K562 (cell line): ENCODE data around the gene PSRC1. TPM values are rescaled to one million over a fixed set of nuclear protein-coding genes. Genes with fewer than 3 reads are reported as not detected.

Source experiments
- ATAC-seq: fragments of 200-7000 bp; cut with Tn5 transposase; 3 replicates; pipeline ENCODE4 v1.9.1; 2020; ENCODE audit warnings: moderate library complexity
- BruUV-seq: library from RNA; stranded (reverse); fragments of 400-500 nt; replicated peaks from 2 replicates; lab custom pipeline; 2021; lab: Mats Ljungman, UMichigan
- CTCF ChIA-PET: fragments of 300-600 bp; formaldehyde crosslinking; extraction: SDS; loops from one replicate; lab custom pipeline; 2021; ENCODE audit warnings: low intra/inter-chr PET ratio; lab: Yijun Ruan, JAX
- POLR2A ChIA-PET: fragments of 300-600, 350-650 bp; sonication (Branson Sonifier 250); formaldehyde crosslinking; extraction: SDS; loops from one replicate; lab custom pipeline; 2021; ENCODE audit warnings: antibody characterized with exemption, inconsistent platforms; lab: Yijun Ruan, JAX
- DNase-seq, 4 experiments: peaks; one replicate each; pipeline versions ENCODE4 v3.0.0 to v3.0.0-alpha.2; 2011 to 2018; ENCODE audit warnings: low spot score in 3 of 4, mixed read lengths in 3 of 4; ENCODE audit errors: extremely low read depth in 1 of 4
- FAIRE-seq: peaks from 2 replicates; lab custom pipeline; 2011; peaks lifted over from hg19 to GRCh38; lab: Jason Lieb, UNC
- H2AFZ ChIP-seq: 2 replicates; pipeline ENCODE4 v1.6.0; 2011; ENCODE audit warnings: low read depth, low read length, control low read depth, inconsistent platforms
- H3K27ac ChIP-seq: fragments of 200-600 bp; 3 replicates; pipeline ENCODE4 v1.8.0; 2011; ENCODE audit warnings: low read depth, mild to moderate bottlenecking, control low read depth, inconsistent platforms, low read length, moderate library complexity, mixed read lengths; ENCODE audit errors: extremely low read depth
- H3K27me3 ChIP-seq, 2 experiments: fragments of 300-600 bp in 1 of 2; 2 replicates in 1 of 2; 3 replicates in 1 of 2; pipeline versions ENCODE4 v1.6.0 to v1.8.0; 2011; ENCODE audit warnings: inconsistent platforms in 2 of 2, low read length in 2 of 2, mild to moderate bottlenecking in 1 of 2, mixed read lengths in 1 of 2, moderate library complexity in 1 of 2; ENCODE audit not compliant: control insufficient read depth in 2 of 2, insufficient read depth in 2 of 2
- H3K36me3 ChIP-seq: fragments of 300-600 bp; 3 replicates; pipeline ENCODE4 v1.8.0; 2011; ENCODE audit warnings: mild to moderate bottlenecking, low read length, inconsistent platforms; ENCODE audit not compliant: control insufficient read depth, insufficient read depth
- H3K4me1 ChIP-seq, 2 experiments: fragments of 200-600 bp in 1 of 2; replicated peaks in 1 of 2; 2 replicates in 1 of 2; 3 replicates in 1 of 2; pipeline versions ENCODE4 v1.5.1 to v1.8.0; 2011; ENCODE audit warnings: inconsistent platforms in 2 of 2, low read length in 2 of 2, mild to moderate bottlenecking in 1 of 2, mixed read lengths in 1 of 2, moderate library complexity in 1 of 2; ENCODE audit not compliant: control insufficient read depth in 2 of 2, insufficient read depth in 2 of 2
- H3K4me2 ChIP-seq: 2 replicates; pipeline ENCODE4 v1.6.1; 2011; ENCODE audit warnings: low read length, control low read depth, inconsistent platforms, mixed read lengths; ENCODE audit not compliant: insufficient read depth
- H3K4me3 ChIP-seq: fragments of 200-600 bp; sonication (generic), shearing (Covaris generic); 2 replicates; pipeline ENCODE4 v1.5.1; 2016; ENCODE audit warnings: control low read depth, inconsistent platforms
- H3K79me2 ChIP-seq: fragments of 200-600 bp; 3 replicates; pipeline ENCODE4 v1.8.0; 2011; ENCODE audit warnings: low read length, inconsistent platforms; ENCODE audit not compliant: control insufficient read depth, insufficient read depth
- H3K9ac ChIP-seq, 2 experiments: 2 replicates each; pipeline versions ENCODE4 v1.6.0 to v1.6.1; 2011; ENCODE audit warnings: low read depth in 2 of 2, low read length in 2 of 2, control low read depth in 1 of 2, inconsistent platforms in 1 of 2, mild to moderate bottlenecking in 1 of 2, mixed read lengths in 1 of 2; ENCODE audit not compliant: insufficient read depth in 1 of 2
- H3K9me1 ChIP-seq: one replicate; pipeline ENCODE4 v1.6.0; 2011; ENCODE audit warnings: inconsistent platforms, mild to moderate bottlenecking, low read length, moderate library complexity; ENCODE audit not compliant: control insufficient read depth, insufficient read depth
- H3K9me3 ChIP-seq: replicated peaks from 2 replicates; pipeline ENCODE4 v1.5.1; 2011; ENCODE audit warnings: low read depth, low read length, inconsistent platforms; ENCODE audit not compliant: control insufficient read depth, insufficient read depth
- H4K20me1 ChIP-seq: replicated peaks from 2 replicates; pipeline ENCODE4 v1.6.1; 2011; ENCODE audit warnings: low read length, inconsistent platforms, mixed read lengths; ENCODE audit not compliant: control insufficient read depth, insufficient read depth
- ARNT ChIP-seq, 2 experiments: fragments of 450-650 bp; IDR thresholded peaks; 2 replicates each; pipeline ENCODE4 v1.6.1; 2016; ENCODE audit warnings: mild to moderate bottlenecking in 1 of 2
- LEF1 ChIP-seq: fragments of 450-650 bp; IDR thresholded peaks from 2 replicates; pipeline ENCODE4 v1.6.1; 2016; ENCODE audit warnings: mild to moderate bottlenecking
- NFIC ChIP-seq: fragments of 450-650 bp; IDR thresholded peaks from 2 replicates; pipeline ENCODE4 v1.6.1; 2017; ENCODE audit warnings: mild to moderate bottlenecking, inconsistent platforms
- NFRKB ChIP-seq: fragments of 450-650 bp; IDR thresholded peaks from 2 replicates; pipeline ENCODE4 v1.6.1; 2016; ENCODE audit warnings: low read depth
- NFYB ChIP-seq: IDR thresholded peaks from 2 replicates; pipeline ENCODE4 v1.6.1; 2011; ENCODE audit warnings: mild to moderate bottlenecking, moderate library complexity; ENCODE audit not compliant: insufficient read length; ENCODE audit errors: extremely low read depth
- SP2 ChIP-seq: IDR thresholded peaks from 2 replicates; pipeline ENCODE4 v1.6.1; 2011; ENCODE audit warnings: mild to moderate bottlenecking, low read depth, low read length, moderate library complexity; ENCODE audit not compliant: poor library complexity, severe bottlenecking; ENCODE audit errors: extremely low read depth
- WGBS: fragments of 100-300 bp; shearing (Covaris generic); methylation state at CpG from one replicate; pipeline ENCODE4 v1.1.6; 2016; ENCODE audit warnings: low coverage, mixed read lengths; ENCODE audit not compliant: insufficient coverage; ENCODE audit errors: missing lambda C conversion rate; 5-methylcytosine and 5-hydroxymethylcytosine counted together
- in situ Hi-C: fragments of 300-500 bp; cut with MboI; formaldehyde crosslinking; loops from 4 replicates; pipeline ENCODE4 v1.15.0; 2018; ENCODE audit warnings: inconsistent platforms, mixed read lengths
- intact Hi-C: fragments of 100-400 bp; cut with micrococcal nuclease; formaldehyde crosslinking; loops from 2 replicates; pipeline ENCODE4 v1.14.2; 2022
- polyA plus RNA-seq, 8 experiments: library from polyadenylated mRNA; depleted of rRNA in 4 of 8; stranded (reverse) in 5 of 8; unstranded in 3 of 8; fragments of >200 nt; fragmentation: Nextera tagmentation in 2 of 8; fragmentation: Illumina TruSeq in 1 of 8; extraction: Ambion mirVana in 2 of 8; extraction: Trizol in 1 of 8; gene quantifications; 2 replicates each; pipeline versions ENCODE4 v1.2.1 to v1.2.3, GENCODE V29; 2011 to 2014; ENCODE audit warnings: inconsistent platforms in 1 of 8, missing spikeins in 1 of 8
- total RNA-seq, 7 experiments: library from RNA; depleted of rRNA in 6 of 7; stranded (reverse); fragments of >200 nt in 6 of 7; fragmentation: Illumina TruSeq in 2 of 7; extraction: Trizol in 2 of 7; gene quantifications; 2 replicates each; pipeline versions ENCODE4 v1.2.1 to v1.2.3, GENCODE V29; 2011 to 2021; ENCODE audit warnings: low replicate concordance in 1 of 7
- TF ChIP-seq, protein P1 (sequence below), 2 experiments: fragments of 450-650 bp in 1 of 2; sonication (generic) in 1 of 2; formaldehyde crosslinking in 1 of 2; IDR thresholded peaks; 2 replicates each; pipeline versions ENCODE4 v1.7.1 to v1.9.0; 2016 to 2022; ENCODE audit warnings: inconsistent platforms in 1 of 2, mild to moderate bottlenecking in 1 of 2, missing genetic modification reagents in 1 of 2
- TF ChIP-seq, protein P2 (sequence below): fragments of 450-650 bp; conservative IDR thresholded peaks from 2 replicates; pipeline ENCODE4 v1.6.1; 2016; ENCODE audit warnings: missing genetic modification characterization, low read depth, mild to moderate bottlenecking, missing compliant biosample characterization, moderate library complexity
- TF ChIP-seq, protein P3 (sequence below), 2 experiments: fragments of 450-650 bp; IDR thresholded peaks; 2 replicates each; pipeline ENCODE4 v1.6.1; 2016

The PSRC1 gene
- total and polyA plus RNA-seq, 9 of the 15 experiments (the other 6 are each of a cell fraction or from before 2014, with no cell fraction given), result 6.5 to 65.2 (median 39.3) TPM

DNA sequence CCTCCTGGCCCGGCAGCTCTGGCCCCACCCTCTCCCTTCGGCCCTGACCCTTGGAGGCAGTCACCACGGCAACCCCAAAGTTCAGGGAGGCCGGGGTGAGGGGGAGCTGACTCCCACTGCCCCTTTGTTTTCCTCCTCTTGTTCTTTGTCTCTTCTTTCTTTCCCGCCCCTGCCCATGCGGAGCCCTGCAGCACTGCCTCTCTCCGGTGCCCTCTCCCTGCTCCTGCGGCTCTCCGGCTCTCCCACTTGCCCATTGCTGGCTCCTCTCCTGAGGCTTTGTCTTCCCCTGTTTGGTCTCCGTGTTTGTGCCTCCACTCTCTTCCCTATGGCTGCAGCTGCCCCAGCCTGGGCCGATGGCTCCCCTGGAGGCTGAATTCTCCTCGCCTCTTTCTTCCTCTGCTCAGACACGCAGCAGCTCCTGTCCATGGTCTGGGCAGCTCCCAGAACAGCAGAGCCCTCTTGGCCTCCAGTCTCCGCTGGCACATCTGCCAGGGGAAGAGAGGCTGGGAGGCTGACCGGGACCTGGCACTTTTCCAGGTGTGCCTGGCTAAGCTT is 27.8 kb downstream of the PSRC1 start:
- FAIRE-seq (no peak), ATAC-seq (no peak; the same call in 2 of the 3 replicates), DNase-seq (peak in 2 of 4 experiments; percentile 60 to 64)
- POLR2A ChIA-PET, result interaction anchor here (0.6 to 4.8 kb wide), 13 partner anchors 9 to 644 kb away, joined by 3 to 36 read pairs (median 4); partner anchors contain the start of genes PSRC1 and SORT1
- BruUV-seq, result no TSS peak
- Histone ChIP-seq H3K27me3 (no peaks in the 10 kb centered on the region), H3K9me3 (no peaks in the 10 kb centered on the region), H3K9me1 (peaks cover 4% of the 10 kb centered on the region), H3K36me3 (peaks cover 14% of the 10 kb centered on the region; the same call in 2 of the 3 replicates), H3K4me2 (peak overlapping the region; percentile 83), H3K9ac (peak overlapping the region; percentile 81 to 89), H2AFZ (peak overlapping the region; percentile 69), H3K27ac (peak overlapping the region; percentile 89), H4K20me1 (no peaks in the 10 kb centered on the region), H3K4me1 (peaks cover 35 to 70% of the 10 kb centered on the region in 2 experiments), H3K4me3 (peak overlapping the region; percentile 18; the same call in 1 of the 2 replicates), H3K79me2 (peaks cover 33% of the 10 kb centered on the region)
- CTCF ChIA-PET, result no interaction called here
- in situ Hi-C loops (no loop called here), intact Hi-C loops (loop anchor here (2.0 kb wide), 1 partner anchor 54 kb away; no protein-coding TSS in a partner anchor)
- 73% methylated on average over 12 of the region's 15 CpGs for WGBS
- TF ChIP-seq, protein P1, sequence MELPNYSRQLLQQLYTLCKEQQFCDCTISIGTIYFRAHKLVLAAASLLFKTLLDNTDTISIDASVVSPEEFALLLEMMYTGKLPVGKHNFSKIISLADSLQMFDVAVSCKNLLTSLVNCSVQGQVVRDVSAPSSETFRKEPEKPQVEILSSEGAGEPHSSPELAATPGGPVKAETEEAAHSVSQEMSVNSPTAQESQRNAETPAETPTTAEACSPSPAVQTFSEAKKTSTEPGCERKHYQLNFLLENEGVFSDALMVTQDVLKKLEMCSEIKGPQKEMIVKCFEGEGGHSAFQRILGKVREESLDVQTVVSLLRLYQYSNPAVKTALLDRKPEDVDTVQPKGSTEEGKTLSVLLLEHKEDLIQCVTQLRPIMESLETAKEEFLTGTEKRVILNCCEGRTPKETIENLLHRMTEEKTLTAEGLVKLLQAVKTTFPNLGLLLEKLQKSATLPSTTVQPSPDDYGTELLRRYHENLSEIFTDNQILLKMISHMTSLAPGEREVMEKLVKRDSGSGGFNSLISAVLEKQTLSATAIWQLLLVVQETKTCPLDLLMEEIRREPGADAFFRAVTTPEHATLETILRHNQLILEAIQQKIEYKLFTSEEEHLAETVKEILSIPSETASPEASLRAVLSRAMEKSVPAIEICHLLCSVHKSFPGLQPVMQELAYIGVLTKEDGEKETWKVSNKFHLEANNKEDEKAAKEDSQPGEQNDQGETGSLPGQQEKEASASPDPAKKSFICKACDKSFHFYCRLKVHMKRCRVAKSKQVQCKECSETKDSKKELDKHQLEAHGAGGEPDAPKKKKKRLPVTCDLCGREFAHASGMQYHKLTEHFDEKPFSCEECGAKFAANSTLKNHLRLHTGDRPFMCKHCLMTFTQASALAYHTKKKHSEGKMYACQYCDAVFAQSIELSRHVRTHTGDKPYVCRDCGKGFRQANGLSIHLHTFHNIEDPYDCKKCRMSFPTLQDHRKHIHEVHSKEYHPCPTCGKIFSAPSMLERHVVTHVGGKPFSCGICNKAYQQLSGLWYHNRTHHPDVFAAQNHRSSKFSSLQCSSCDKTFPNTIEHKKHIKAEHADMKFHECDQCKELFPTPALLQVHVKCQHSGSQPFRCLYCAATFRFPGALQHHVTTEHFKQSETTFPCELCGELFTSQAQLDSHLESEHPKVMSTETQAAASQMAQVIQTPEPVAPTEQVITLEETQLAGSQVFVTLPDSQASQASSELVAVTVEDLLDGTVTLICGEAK (IDR thresholded peaks at IDR 0.05), result no peak
- TF ChIP-seq, protein P1 (CRISPR knock-in tag; IDR thresholded peaks at IDR 0.05), result 0 out of 2 replicates have a peak, but pooled peaks have one; percentile 26
- TF ChIP-seq NFYB (no peak), SP2 (no peak), LEF1 (no peak), NFIC (peak; percentile 66), NFRKB (no peak), ARNT (IDR thresholded peaks at IDR 0.05) (0 out of 4 replicates have a peak, but pooled peaks of 1 of the 2 experiments have one; percentile 27)
- TF ChIP-seq, protein P2, sequence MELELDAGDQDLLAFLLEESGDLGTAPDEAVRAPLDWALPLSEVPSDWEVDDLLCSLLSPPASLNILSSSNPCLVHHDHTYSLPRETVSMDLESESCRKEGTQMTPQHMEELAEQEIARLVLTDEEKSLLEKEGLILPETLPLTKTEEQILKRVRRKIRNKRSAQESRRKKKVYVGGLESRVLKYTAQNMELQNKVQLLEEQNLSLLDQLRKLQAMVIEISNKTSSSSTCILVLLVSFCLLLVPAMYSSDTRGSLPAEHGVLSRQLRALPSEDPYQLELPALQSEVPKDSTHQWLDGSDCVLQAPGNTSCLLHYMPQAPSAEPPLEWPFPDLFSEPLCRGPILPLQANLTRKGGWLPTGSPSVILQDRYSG (tag), result no peak
- TF ChIP-seq, protein P3, sequence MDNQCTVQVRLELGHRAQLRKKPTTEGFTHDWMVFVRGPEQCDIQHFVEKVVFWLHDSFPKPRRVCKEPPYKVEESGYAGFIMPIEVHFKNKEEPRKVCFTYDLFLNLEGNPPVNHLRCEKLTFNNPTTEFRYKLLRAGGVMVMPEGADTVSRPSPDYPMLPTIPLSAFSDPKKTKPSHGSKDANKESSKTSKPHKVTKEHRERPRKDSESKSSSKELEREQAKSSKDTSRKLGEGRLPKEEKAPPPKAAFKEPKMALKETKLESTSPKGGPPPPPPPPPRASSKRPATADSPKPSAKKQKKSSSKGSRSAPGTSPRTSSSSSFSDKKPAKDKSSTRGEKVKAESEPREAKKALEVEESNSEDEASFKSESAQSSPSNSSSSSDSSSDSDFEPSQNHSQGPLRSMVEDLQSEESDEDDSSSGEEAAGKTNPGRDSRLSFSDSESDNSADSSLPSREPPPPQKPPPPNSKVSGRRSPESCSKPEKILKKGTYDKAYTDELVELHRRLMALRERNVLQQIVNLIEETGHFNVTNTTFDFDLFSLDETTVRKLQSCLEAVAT (IDR thresholded peaks at IDR 0.05), result 0 out of 4 replicates have a peak, but pooled peaks of 1 of the 2 experiments have one; percentile 16
